ENCODE results near the gene LRBA.
"Not testable (repeated sequence)": the region's sequence is repeated elsewhere in the genome, so short reads cannot be mapped to it uniquely, and the experiment has no call there.

Gene LRBA

DNA sequence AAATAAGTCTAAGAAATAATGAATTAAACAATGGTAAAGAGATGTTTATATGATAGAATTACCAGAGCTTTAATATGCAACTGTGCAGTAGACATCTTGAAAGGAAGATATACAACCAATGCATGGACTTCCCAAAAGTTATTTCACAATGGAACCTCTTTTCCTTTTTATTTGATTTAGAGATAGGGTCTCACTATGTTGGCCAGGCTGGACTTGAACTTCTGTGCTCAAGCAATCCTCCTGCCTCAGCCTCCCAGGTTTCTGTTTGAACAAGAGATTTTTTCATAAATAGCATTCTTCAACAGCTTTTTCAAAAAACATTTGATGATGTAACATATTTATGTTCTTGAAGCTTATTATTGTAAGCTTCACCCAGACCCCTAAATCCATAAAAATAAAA lies 72.0 kb downstream of the LRBA start:
- DNase-seq (ENCODE audit: low spot score), result no peak

DNA sequence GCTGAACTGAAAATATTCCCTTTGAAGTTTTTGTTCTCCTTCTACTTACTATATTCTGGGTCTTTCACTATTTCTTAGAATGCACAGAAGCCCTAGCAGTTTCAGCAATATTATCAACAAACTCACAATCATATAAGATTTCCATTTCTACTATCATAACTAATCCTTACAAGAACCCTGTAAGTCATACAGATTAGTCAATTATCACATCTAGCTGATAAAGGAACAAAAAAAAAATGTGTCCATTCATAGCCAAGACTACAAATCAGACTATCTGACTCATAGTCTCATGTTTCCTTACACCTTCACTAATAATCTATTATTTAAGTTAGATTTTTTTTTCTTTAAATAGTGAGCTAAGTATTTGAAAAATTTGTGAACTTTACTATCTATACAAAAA lies 72.5 kb downstream of the LRBA start:
- DNase-seq (ENCODE audit: low spot score), result no peak

DNA sequence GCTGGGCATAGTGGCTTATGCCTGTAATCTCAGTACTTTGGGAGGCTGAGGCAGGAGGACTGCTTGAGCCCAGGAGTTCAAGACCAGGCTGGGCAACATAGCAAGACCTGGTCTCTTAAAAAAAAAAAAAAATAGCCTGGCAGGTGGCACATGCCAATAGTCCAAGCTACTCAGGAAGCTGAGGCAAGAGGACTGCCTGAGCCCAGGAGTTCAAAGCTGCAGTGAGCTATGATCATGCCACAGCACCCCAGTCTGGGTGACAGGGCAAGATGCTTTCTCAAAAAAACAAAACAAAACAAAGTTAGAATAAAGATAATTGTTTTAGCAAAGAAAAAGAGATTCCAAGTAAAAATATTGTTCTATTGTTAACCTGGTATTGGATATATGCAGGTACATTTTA lies 75.0 kb downstream of the LRBA start:
- no peak for DNase-seq (ENCODE audit: low spot score)

DNA sequence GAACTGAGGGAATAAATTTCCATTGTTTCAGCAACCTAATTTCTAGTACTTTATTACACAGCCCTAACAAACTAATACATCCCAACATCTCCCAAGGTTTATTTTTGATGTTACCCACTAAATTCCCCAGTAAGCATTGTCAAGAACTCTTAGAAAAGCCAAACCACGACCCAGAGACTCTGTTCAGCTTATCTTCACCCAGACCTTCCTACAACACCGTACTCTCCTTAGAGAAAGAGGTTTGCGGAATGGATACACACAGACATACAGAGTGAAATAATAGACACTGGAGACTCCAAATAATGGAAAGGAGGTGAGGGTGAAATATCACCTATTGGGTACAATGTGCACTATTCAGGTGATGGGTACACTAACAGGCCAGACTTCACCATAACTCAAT lies 75.6 kb downstream of the LRBA start:
- no peak for DNase-seq (ENCODE audit: low spot score)

DNA sequence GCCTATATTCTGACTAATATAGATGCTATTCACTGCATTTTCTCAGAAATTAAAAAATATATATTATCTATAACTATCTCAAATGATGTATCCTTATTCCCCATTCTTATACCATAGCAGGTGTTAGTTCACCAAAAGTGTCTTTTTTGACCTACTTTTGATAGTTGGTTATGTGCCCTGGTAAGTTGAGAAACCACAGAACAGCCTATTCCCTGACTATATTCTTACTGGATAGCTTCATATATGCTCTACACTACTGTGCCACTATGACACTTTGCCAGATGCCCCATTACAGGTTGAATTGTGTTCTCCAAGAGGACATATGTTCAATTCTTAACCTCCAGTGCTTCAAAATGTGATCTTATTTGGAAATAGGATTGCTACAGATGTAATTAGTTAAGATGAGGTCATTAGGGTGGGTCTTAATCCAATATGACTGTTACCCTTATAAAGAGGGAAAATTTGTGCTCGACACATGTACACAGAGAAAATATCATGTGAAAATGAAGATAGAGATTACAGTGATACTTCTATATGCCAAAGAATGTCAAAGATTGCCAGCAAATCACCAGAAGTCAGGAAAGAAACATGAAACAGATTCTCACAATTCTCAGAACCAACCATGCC lies 76.1 kb downstream of the LRBA start:
- no peak for DNase-seq (ENCODE audit: low spot score)

DNA sequence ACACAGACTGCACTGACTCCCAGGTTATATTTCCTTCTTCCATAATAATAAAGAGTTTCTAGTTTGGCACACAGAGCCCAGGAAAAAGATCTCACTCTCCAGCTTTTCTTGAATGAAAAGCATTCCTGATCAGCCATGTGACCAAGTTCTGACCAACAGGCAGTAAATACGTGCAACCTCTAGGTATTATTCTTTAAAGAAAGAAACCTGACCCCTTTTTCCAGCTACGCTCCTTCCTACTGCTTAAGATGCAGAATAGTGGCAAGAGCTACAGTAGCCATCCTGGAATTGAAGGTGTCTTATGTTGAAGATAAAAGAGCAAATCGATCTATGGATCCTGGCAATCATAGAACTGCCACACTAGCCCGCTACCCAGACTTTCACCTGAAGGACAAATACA lies 76.7 kb downstream of the LRBA start:
- DNase-seq (ENCODE audit: low spot score), result no peak

DNA sequence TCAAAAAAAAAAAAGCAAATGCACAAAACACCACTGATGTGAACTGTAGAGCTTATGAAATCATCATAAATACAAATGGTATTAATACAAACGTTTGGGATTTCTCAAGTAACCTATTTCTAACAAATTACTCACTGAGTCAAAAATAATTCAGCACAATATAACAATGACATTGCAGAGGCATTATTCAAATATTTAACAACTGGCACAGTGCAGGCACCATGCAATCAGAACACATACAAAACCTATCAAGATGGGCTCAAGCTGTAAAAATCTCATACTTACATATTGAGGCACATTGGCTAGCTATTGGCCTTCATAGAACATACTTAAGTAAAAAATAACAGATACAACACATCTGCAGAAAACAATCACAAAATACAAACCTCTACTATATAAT lies 81.1 kb downstream of the LRBA start:
- DNase-seq (ENCODE audit: low spot score), result no peak

DNA sequence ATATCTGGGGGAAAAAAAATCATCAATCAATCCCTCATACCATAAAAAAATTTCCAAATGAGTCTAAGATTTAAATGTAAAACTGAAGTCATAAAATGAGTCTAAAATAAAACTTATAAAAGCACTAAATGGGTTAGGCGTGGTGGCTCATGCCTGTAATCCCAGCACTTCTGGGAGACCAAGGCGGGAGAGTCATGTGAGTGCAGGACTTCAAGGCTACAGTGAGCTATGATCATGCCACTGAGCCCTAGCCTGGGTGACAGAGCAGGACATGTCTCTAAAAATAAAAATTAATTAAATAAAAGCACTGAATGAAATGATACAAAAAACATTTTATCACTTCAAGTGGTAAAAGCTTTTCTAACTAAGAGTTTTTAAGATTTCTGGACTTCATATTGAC lies 83.3 kb downstream of the LRBA start:
- DNase-seq (ENCODE audit: low spot score), result no peak

DNA sequence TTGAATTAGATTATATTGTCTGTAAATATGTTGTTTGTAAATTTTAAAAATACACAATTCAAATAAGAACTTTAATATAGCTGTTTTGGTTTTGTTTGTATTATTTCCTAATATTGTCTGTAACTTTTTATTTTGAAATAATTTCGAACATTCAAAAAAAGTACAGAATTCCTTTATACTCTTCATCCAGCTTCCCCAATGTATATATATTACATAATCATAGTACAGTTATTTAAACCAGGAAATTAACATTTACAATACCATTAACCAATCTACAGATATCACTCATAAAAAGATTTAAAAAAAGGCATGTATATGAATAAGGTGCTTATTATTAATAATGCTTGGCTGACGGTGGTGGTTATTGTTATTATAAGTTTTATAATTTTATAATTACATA lies 84.1 kb downstream of the LRBA start:
- DNase-seq (ENCODE audit: low spot score), result no peak

DNA sequence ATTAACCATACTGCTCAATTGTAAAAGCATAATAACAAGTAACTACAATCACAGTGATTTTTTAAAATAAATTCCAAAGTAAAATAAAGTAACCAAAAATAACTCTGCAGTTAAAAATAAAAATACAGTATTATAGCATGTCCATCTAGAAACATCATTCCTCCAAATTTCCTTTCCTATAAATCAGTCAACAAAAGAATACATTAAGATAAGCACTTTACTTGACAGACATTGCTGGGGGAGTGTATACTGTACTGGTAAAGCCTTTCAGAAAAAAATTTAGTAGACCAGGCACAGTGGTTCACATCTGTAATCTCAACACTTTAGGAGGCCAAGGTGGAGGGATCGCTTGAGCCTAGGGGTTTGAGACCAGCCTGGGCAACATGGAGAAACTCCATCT lies 91.1 kb downstream of the LRBA start:
- no peak for DNase-seq (ENCODE audit: low spot score)

DNA sequence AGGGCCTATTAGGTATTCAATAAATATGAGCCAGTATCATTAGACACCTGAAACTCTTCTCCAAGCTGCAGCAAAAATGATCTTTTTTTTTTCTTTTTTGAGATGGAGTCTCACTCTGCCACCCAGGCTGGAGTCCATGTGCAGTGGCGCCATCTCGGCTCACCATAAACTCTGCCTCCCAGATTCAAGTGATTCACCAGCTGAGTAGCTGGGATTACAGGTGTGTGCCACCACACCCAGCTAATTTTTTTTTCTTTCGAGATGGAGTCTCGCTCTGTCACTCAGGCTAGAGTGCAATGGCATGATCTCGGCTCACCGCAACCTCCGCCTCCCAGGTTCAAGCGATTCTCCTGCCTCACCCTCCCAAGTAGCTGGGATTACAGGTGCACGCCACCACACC lies 93.6 kb downstream of the LRBA start:
- not testable (repeated sequence) for DNase-seq (ENCODE audit: low spot score)

DNA sequence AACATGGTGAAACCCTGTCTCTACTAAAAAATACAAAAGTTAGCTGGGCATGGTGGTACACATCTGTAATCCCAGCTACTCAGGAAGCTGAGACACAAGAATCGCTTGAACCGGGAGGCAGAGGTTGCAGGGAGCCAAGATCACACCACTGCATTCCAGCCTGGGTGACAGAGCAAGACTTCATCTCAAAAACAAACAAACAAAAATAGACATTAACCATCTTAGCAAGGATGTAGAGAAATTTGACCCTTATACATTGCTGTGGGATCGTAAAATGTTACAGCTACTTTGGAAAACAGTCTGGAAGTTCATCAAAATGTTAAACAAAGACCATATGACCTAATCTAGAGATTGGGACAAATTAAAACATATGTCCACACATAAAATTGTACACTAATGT lies 96.5 kb downstream of the LRBA start:
- not testable (repeated sequence) for DNase-seq (ENCODE audit: low spot score)

DNA sequence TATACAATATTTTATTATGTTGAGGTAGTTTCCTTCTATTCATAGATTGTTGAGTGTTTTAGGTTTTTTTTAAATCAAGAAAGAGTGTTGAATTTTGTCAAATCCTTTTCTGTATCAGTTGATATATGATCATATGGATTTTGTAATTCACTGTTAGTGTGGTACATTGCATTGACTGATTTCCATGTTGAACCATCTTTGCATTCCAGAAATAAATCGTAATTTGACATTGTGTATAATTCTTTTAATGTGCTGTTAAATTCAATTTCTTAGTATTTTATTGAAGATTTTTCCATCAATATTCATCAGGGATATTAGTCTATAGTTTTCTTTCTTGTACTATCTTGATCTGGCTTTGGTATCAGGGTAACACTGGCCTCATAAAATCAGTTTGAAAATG lies 103.8 kb downstream of the LRBA start:
- DNase-seq (ENCODE audit: low spot score), result no peak

DNA sequence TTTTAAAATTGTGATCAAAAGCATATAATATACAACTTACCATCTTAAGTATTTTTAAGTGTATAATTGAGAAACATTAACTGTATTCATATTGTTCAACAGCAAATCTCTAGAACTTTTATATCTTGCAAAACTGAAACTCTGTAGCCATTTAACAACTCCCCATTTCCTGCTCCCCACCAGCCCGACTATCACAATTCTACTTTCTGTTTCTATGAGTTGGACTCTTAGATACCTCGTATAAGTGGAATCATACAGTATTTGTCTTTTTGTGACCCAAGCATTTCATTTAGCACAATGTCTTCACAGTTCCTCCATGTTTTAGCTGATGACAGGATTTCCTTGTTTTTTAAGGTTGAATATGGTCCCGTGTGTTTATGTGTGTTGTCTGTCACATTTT lies 106.0 kb downstream of the LRBA start:
- no peak for DNase-seq (ENCODE audit: low spot score)

DNA sequence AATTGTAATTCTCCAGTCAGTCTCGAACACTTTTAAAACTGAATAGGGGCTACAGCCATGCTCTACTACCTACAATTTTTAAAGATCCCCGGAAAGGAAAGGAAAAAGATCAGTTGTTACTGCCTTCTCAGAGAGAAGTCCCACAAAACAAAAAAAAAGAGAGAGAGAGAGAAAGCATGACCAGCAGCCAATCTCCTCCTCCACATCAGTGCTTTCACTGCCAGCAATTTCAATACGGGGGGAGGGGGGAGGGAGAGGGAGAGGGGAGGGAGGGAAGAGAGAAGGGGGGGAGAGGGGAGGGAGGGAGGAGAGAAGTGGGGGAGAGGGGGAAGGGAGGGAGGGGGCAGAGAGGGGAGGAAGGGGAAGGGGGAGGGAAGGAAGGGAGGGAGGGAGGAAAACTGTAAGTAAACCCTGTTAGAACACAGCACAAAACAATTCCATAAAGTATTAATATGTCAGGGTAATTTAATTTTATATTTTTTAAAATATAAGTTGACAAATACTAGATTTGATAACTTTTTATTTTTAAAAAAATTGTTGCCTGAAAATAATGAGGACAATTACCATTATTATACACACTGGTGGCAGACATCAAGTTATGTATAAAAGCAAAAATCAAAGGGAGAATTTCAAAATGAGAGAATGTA lies 108.0 kb downstream of the LRBA start:
- DNase-seq (ENCODE audit: low spot score), result peak; percentile 48

DNA sequence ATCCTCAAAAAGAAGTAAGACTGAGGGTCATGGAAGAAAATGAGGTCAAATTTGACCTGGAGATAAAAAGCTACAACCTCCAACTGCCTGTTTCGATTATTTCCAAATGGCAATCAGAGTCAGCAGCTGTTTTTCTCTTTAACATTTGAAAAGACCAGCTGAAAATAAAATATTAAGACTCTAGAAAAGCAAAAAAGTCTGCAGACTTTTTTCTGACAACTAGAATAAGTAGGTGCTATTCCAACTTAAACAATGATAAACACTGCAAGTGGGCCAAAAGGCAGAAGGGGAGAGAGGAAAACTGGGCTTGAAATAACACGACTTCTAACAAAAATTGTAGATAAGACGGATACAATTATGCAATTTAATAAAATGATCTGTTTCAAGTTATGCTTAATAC lies 110.4 kb downstream of the LRBA start:
- DNase-seq (ENCODE audit: low spot score), result no peak

DNA sequence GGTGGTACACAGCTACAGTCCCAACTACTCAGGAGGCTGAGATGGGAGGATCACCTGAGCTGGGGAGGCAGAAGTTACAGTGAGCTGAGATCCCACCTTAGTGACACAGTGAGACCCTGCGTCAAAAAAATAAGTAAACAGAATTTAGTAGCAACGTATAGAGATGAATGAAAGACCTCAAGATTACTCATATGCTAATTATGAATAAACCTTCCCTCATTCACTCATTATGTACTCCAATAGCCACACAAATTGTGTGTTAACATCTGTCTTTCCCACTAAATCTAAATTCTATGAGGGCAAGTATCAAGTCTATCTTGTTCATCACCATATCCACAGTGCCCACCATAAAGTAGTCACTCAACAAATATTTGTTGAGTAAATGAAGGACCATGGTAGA lies 111.5 kb downstream of the LRBA start:
- no peak for DNase-seq (ENCODE audit: low spot score)

DNA sequence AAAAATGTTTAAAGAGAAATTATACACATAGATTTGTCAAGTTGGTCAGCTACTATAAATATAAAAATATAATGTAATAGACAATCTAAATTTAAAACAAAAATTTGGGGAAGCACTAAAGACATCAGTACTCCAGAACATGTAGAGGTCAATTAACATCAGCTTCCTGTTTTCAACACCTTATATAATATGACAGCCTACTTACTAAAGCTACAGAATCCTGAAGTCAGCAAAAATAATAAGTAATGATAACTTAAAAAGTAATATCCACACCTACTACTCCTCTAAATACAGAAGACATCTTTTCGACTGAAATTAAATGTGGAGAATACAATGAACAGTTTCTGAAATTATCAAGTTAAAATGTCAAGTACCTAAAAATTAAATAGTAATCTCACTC lies 118.6 kb downstream of the LRBA start:
- no peak for DNase-seq (ENCODE audit: low spot score)

DNA sequence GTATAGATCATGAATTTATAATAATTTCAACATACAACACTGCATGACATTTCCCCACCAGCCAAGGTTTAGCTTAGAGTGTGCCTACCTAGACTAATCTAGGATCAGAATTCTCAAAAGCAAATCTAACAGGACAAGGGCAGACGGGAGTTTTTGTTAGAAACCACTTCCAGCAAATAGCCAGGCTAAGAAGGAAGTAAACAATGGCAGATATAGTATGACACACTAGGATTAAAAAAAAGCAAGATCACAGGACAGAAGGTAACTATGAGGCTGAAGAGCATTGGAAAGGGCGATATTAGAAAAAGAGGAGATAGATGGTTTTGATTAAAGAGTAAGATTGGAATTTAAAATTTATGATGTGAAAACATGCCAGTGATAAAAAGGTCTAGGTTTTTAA lies 124.8 kb downstream of the LRBA start:
- DNase-seq (ENCODE audit: low spot score), result no peak

DNA sequence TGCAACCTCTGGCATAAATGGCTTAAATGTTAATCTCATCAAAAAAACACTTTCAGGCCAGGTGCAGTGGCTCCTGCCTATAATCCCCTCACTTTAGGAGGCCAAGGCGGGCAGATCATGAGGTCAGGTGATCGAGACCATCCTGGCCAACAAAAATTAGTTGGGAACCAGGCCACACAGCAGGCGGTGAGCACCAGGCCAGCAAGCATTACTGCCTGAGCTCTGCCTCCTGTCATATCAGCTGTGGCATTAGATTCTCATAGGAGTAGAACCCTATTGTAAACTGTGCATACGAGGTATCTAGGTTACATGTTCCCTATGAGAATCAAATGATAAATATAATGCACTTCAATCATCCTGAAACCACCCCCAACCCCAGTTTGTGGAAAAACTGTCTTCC lies 125.8 kb downstream of the LRBA start:
- DNase-seq (ENCODE audit: low spot score), result no peak

DNA sequence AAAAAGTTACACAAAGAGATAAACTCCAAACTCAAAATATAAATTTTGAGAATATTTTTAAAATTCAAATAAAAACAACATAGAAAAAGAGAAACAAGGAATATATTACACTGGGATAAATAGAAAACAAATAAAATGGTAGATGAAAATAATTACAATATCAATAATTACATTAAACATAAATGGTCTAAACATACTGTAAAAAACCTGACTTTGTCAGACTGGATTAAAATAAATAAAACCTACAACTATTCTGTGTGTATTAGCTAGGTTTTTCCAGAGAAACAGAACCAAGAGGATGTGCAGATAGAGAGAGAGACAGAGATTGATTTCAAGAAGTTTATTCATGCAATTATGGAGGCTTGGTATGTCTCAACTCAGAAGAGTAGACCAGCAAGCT lies 126.5 kb downstream of the LRBA start:
- no peak for DNase-seq (ENCODE audit: low spot score)

DNA sequence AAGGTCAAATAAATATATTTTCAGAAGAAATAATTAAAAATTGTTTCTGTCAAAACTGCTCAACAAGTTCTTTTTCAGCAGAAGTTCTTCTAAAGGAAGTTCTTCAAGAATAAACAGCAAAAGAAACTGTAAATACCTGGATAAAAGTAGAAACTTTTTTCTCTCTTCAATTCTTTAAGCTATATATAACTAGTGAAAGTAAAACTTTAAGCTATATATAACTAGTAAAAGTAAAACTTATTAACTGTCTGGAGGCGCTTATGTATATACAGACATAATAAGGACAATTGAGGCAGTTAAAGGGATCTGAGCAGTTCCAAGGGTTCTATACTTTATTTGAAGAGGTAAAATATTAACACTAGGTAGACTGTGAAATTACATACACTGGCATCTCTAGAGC lies 126.9 kb downstream of the LRBA start:
- DNase-seq (ENCODE audit: low spot score), result no peak

DNA sequence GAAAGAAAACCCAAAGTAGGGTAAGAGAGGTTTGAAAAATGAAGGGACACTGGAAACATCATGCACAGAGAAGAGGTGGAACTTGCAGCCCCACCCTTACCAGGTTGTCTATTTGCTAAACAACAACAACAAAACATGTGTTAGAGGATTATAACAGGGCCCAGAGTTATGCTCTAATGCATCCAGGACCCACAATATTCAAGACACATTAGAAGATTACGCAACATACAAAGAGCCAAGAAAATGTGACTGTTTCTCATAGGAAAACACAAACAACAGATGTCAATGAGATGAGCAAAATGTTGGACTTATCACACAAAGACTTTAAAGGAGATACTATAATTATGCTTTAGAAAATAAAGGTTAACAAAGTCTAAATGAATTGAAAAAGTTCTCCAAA lies 128.5 kb downstream of the LRBA start:
- no peak for DNase-seq (ENCODE audit: low spot score)

DNA sequence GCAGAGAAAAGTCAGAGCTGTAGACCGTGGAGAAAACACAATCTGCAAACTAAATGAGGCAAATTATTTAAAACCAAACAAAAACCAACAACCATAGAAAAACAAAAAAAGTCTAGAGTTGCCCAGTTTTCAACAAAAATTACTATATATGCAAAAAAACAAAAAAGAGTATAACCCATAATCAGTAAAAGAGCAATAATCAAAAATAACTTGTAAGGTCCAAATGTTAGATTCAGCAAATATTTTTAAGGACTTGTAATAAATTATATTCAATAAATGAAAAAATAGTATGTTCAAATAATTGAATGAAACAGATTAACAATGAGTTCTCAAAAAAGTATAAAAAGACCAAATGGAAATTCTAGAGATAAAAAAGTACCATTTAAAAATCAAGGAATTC lies 130.5 kb downstream of the LRBA start:
- no peak for DNase-seq (ENCODE audit: low spot score)
